HG03460 (cell line): ENCODE data around the gene AAMP.

ENCODE experiments used
- ATAC-seq: cut with Tn5 transposase; IDR thresholded peaks from one replicate; pipeline ENCODE4 v1.9.1; 2021; ENCODE audit not compliant: unreplicated experiment

AAMP gene

GRCh38 chr2:218224186-218224585, 45.8 kb downstream of the AAMP start:
- no peak for ATAC-seq

DNA sequence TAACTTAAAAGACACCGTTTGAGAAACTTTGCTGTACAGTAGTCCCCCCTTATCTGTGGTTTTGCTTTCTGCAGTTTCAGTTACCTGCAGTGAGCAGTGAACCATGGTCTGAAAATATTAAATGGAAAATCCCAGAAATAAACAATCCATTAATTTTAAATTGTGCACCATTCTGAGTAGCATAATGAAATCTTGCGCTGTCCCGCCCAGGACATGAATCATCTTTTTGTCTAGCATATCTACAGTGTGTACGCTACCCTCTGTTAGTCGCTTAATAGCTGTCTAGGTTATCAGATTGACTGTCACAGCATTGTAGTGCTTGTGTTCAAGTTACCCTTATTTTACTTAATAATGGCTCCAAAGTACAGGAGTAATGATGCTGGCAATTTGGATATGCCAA, 46.9 kb downstream of the AAMP start:
- no peak for ATAC-seq

DNA sequence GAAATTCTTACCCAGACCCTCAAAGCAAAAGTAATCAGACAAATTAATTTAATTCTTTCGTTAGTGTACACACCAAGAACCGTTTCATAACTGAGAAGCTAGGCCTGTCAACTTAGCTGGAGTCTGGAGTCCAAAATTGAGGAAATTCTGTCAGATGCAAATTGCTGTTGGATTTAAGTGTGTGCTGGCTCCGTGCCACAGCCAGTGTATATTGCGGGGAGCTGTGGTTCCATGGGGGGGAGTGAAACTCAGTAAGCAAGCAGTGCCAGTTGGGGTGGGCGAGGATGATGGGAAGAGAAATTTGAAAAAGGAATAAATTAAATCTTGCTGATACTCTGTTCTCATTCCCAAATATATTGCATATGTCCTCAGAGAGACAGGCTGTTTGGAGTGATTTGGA, 48.9 kb downstream of the AAMP start:
- ATAC-seq: no peak

DNA sequence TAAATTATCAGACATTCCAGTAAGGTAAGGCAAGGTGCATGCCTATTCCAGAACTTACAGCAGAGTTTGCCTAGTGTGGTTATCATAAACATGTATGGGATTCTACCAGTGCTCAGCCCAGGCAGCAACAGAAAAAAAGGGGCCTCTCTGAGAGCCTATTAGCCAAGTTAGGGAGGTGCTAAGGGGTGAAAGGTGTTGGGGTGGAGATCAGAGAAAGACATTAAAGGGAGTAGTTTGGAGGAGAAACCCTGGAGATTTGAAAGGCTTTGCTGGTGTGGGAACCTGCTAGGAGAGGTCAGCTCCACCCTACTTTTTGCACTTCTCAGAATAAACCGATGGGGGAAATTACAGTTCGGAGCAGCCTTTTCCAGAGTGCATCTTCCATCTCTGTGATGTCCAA, 50.0 kb downstream of the AAMP start:
- no peak for ATAC-seq

DNA sequence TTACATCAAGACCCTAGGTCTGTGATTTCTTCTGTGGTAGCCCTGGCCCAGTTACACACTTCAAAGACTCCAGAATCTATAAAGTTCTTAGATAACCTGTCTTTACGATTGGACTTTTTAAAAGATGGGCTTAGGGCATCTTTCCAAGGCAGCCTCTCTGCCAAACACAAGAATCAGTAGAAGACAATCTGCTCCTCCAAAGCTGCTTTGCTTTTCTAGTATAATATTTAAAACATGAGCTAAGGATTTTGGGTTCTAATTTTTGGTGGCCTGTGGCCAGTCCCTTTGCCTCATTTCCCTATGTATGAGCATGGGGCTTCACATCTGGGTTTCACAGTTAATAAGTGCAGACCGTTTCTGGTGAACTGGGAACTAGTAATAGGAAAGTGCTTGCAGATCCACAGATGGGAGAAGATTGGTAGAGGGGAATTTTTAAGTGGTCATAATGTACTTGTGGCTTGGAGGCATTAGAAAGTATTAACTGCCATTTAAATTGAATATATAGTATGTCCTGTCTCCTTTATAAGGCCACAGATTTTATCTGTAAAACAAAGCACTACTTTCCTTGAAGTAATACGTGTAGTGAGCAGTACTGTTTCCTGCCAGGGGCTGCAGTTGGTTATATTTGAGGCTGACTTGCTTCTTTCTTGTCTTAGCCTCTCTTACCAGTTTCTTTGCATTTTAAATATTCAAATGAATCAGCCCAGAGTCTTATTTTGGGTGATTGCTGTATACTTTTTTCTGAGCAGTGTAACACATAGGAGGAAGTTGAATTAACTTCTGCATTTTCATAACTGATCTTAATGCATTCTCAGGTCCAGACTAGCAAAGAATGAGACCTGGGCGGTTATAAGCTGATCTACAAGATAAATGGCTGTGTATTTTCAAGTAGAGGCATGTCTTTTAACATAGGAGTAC, 51.4 kb downstream of the AAMP start:
- ATAC-seq: peak; percentile 40

DNA sequence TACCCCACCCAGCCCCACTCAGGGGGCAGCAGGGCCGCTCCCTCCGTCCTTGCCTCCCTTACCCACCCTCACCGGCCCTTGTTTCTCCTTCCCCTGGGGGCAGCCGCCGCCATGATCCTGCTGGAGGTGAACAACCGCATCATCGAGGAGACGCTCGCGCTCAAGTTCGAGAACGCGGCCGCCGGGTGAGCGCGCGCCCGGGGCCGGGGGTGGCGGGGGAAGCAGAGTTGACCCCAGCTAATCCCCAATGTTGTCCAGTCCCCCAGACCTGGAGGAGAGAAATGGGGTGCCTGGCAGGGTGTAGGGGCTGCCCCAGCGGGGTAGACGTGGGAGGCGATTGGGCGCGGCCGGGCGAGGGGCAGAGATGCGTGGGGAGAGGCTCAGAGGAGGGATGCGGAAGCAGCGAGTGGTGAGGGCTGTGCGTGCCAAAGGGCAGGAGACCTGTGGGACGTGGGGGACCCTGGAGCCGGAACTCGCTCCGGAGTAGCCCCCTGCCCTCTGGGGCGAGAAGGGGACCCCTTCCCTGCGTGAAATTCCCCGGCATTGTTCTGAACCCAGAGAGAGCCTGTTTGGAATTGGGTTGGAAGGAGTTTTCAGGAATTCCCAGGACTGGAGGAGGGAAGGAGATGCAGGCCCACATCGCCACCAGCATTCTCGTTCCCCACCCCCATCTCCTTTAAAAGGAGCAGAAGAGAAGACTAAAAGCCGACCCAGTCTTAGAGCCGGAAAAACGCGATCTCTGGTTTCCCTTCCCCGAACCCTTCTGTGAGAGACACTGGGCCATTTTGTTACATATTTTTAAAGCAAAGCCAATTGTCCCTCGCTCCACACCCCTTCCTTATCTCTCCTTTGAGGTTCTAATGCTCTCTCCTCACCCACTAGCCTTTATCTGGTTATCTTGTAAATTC, 52.3 kb downstream of the AAMP start:
- ATAC-seq: peak; percentile 33

DNA sequence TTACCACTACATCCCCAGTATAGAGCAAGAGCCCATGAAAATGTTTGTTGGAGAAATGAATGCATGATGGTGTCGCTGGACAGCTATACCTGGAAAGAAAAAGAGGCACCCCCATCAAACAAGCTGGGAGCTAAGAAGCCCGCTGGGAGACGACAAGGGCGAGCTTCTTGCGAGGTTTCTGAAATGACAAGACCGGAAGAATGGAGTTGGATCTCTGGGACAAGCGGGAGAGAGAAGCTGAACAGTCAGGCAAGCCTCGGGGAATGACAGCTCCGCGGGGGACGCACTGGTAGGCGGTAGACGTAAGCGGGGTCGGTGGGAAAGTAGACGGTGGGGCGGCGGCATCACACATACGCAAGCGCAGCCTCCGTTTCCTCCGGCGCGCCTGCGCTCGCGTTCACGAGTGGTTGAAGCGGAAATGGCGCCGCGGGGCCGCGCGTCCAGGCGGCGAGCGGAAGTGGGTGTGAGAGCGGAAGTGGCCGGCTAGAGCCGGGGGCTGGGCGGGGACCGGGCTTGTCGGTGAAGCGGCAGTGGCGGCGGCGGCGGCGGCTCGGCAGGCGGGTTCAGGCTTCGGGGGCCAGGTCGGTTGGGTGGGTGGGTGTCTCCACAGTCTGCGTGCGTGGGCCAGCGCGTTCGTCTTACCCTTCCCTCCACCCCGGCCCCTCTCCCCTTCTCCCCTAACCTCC, 53.1 kb downstream of the AAMP start, which contains the start of gene ARPC2:
TSS of gene ARPC2 (plus strand) at position 516 of the 686 bp plus-strand sequence. CDS start 282 bp downstream, outside the sequence.
- ATAC-seq: peak; percentile 72

GRCh38 chr2:218216336-218216673, 53.6 kb downstream of the AAMP start:
- no peak for ATAC-seq
